Heart right ventricle (tissue), 16 donors: Measurements from ENCODE around the gene ZCCHC2. TPM values are rescaled to one million over a fixed set of nuclear protein-coding genes. Genes with fewer than 3 reads are reported as not detected.

ENCODE experiments used
- ATAC-seq, 8 donors: fragments of 200-7000 bp; cut with Tn5 transposase; one replicate each; pipeline ENCODE4 v1.9.1; 2020; ENCODE audit warnings: mild to moderate bottlenecking in 8 of 8, moderate library complexity in 8 of 8, moderate number of reproducible peaks in 1 of 8
- DNase-seq, 2 donors: peaks; one replicate each; pipeline ENCODE4 v3.0.0-alpha.2; 2020
- H3K27ac ChIP-seq, 10 donors: fragments of 200-600 bp; sonication (generic) in 2 of 10; one replicate each; pipeline versions ENCODE4 v1.5.0 to v1.8.0; 2020 to 2022; ENCODE audit warnings: mild to moderate bottlenecking in 3 of 10
- H3K27me3 ChIP-seq, 7 donors: fragments of 200-600 bp; one replicate each; pipeline ENCODE4 v1.8.0; 2021 to 2022; ENCODE audit warnings: mild to moderate bottlenecking in 2 of 7
- H3K36me3 ChIP-seq, 9 donors: fragments of 200-600 bp; sonication (generic) in 1 of 9; one replicate each; pipeline versions ENCODE4 v1.5.0 to v1.8.0; 2020 to 2022; ENCODE audit warnings: mild to moderate bottlenecking in 2 of 9
- H3K4me1 ChIP-seq, 9 donors: fragments of 200-600 bp; sonication (generic) in 1 of 9; one replicate each; pipeline versions ENCODE4 v1.5.0 to v1.8.0; 2020 to 2022; ENCODE audit warnings: mild to moderate bottlenecking in 4 of 9
- H3K4me3 ChIP-seq, 10 donors: fragments of 200-600 bp; sonication (generic) in 2 of 10; one replicate each; pipeline versions ENCODE4 v1.5.0 to v1.8.0; 2020 to 2022; ENCODE audit warnings: mild to moderate bottlenecking in 7 of 10, moderate library complexity in 2 of 10
- H3K9me3 ChIP-seq, 11 donors: fragments of 200-600 bp in 10 of 11; sonication (generic) in 2 of 11; one replicate each; pipeline versions ENCODE4 v1.5.0 to v1.8.0; 2013 to 2022; ENCODE audit warnings: mild to moderate bottlenecking in 2 of 11, control low read depth in 1 of 11, moderate library complexity in 1 of 11
- CTCF ChIP-seq, 9 donors: fragments of 200-600 bp; sonication (generic) in 2 of 9; IDR thresholded peaks; one replicate each; pipeline versions ENCODE4 v1.5.0 to v1.8.0; 2021 to 2022; ENCODE audit warnings: antibody characterized with exemption in 9 of 9, mild to moderate bottlenecking in 5 of 9, moderate library complexity in 1 of 9
- WGBS, 2 donors: extraction: QIAGEN DNeasy Blood & Tissue Kit; methylation state at CpG; one replicate each; pipeline ENCODE4 v1.1.7; 2013; ENCODE audit warnings: inconsistent platforms in 1 of 2; 5-methylcytosine and 5-hydroxymethylcytosine counted together
- intact Hi-C, 10 donors: fragments of 100-400 bp; cut with DNase I; formaldehyde crosslinking; loops; one replicate each; pipeline versions ENCODE4 v1.11.1 to v1.14.2; 2022
- polyA plus RNA-seq, 2 donors: library from polyadenylated mRNA; stranded (reverse); fragments of 200-250 nt; gene quantifications; one replicate each; pipeline ENCODE4 v1.2.3, GENCODE V29; 2013
- total RNA-seq, 10 donors: library from RNA; stranded (reverse); fragmentation: NEBNext Ultra II Directional in 3 of 10; extraction: Animal tissue kit (Norgen Biotek cat#: 25700) in 3 of 10; gene quantifications; one replicate each; pipeline versions ENCODE4 v1.2.1 to v1.2.4, GENCODE V29; 2021 to 2023
- donor health status: Arrhythmogenic right ventricular cardiomyopathy.
- donor health status: ischemic (EF 13 %, LVEDD 7.1; RV severe dilation, severe dysfunction).
- donor health status: healthy with polysubstance abuse.
- donor health status: DM: no; HTN: yes; CAD: no.
- donor health status: DM: no; HTN: no; CAD: no.
- donor health status: ischemic (EF 25% LVEDD 6.9; RV normal size, moderate dysfunction).
- donor health status: ischemic (EF 25% LVEDD 5.7; RV mildly dilated, moderate dysfunction).
- donor health status: healthy.
- donor health status: DM: yes; HTN: yes; CAD: no.
- donor health status: Ischemic cardiomyopathy.
- donor health status: ischemic (EF 35%, LVEDD 5.7; RV mildly dilated, moderate dysfunction).
- donor health status: nonischemic (EF 11% LVEDD 7.7; RV severe dilation, severe dysfunction).
- donor health status: DM: yes; HTN: yes; CAD: no.
- donor health status: PGD.
- donor health status: ischemic (EF 29% LVEDD 5.4; RV normal size, mild dysfunction).
- donor health status: nonischemic (EF 23%, LVEDD 6.1; RV moderate dilation, normal function).

Gene ZCCHC2
- total and polyA plus RNA-seq, 12 donors, result 7.0 to 45.3 (median 19.1) TPM

DNA sequence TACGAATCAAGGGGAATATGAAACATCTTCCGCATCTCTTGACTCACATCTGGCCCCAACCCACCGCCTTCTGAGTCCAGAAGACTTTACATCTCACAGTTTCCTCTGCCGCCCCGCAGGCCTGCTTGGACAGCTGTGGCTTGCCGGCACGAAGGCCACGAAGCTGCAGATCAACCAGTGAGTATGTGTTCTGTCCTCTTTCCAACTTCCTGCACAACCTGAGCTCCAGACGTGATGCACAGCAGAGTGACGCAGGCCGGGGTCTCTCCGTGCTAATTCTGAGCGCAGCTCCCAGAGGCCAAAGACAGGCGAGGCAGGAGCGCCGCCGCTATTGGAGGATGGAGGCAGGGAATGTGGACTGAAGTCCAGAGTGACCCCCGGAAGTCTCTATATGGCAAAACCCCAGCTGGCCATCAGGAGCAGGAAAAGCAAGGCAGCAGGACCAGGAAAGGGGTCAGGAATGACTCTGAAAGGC lies 93.5 kb downstream of the ZCCHC2 start:
- WGBS, 2 donors, result 65 to 68% methylated on average over 18 of the region's 18 CpGs
- no peaks in the 10 kb centered on the region for H3K36me3 ChIP-seq
- H3K9me3 ChIP-seq, result no peaks in the 10 kb centered on the region
- peak overlapping the region in 4 of 10 donors; percentile 37 to 67 (median 56) for H3K27ac ChIP-seq
- H3K4me3 ChIP-seq, result peak overlapping the region in 1 of 10 donors; percentile 2
- ATAC-seq, result peak in 7 of 8 donors; percentile 25 to 71 (median 52)
- TF ChIP-seq CTCF (IDR thresholded peaks at IDR 0.05), result no peak
- peaks cover 3 to 30% (median 13%) of the 10 kb centered on the region in 9 donors for H3K4me1 ChIP-seq
- peaks cover 0 to 11% (median 0%) of the 10 kb centered on the region in 7 donors for H3K27me3 ChIP-seq
- intact Hi-C loops, result loop anchor here in 2 of 10 donors (10.0 kb wide), 1 partner anchor 98 kb away; the partner anchor contains the start of gene PHLPP1 (in 2 of the 2)
- DNase-seq, result peak in 1 of 2 donors; percentile 52

DNA sequence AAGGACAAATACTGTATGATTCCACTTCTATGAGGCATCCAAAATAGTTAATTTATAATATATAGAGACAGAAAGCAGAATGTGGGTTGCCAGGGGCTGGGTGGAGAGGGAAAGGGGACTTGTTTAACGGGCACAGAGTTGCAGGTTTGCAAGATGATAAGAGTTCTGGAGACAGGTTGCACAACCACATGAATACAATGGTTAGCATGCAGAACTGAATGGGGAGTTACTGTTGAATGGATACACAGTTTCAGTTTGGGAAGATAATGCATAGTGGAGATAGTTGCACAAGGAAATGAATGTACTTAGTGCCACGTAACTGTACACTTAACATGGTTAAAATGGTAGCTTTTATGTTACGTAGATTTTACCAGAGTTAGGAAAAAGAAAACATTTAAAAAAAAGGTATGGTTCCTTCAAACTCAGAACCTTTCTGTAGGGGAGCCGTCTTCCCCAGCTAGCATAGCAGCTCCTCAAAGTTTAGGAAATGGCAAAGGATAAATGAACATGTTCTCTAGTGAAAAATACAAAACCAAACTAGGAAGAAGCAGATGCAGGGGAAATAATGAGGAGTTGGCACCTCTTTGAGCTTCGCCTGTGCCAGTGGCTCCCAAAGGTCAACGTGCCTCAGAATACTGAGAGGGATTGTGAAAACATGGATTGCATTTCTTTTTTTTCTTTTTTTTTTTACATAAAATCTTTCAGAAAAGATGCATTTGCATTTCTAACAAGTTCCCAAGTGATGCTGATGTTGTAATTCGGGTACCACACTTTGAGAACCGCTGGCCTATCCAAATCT lies 95.2 kb downstream of the ZCCHC2 start:
- Histone ChIP-seq H3K9me3 (no peaks in the 10 kb centered on the region), H3K27ac (no peak overlapping the region), H3K4me1 (peaks cover 0 to 28% (median 4%) of the 10 kb centered on the region in 9 donors), H3K4me3 (no peak overlapping the region), H3K36me3 (no peaks in the 10 kb centered on the region), H3K27me3 (peaks cover 0 to 6% (median 0%) of the 10 kb centered on the region in 7 donors)
- 89 to 90% methylated on average over 8 of the region's 8 CpGs for WGBS, 2 donors
- TF ChIP-seq CTCF (IDR thresholded peaks at IDR 0.05), result no peak
- intact Hi-C loops, result loop anchor here in 2 of 10 donors (10.0 kb wide), 1 partner anchor 97 kb away; the partner anchor contains the start of gene PHLPP1 (in 2 of the 2)
- no peak for DNase-seq
- no peak for ATAC-seq

DNA sequence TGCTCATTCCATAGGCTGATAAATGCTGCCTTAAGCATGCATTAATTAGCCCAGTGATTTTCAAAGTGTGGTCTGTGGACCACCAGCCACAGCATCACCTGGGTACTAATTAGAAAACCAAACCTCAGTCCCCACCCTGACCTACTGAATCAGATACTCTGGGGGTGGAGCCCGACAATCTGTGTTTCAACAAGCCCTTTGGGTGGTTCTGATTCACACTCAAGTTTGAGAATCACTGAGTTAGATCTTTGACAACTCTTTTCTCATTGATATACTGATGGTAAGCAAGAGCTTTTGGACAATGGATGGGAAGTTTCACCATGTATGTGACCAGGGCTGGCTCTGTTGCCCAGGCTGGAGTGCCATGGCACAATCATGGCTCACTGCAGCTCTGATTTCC lies 95.9 kb downstream of the ZCCHC2 start:
- H3K36me3 ChIP-seq, result no peaks in the 10 kb centered on the region
- H3K4me3 ChIP-seq, result no peak overlapping the region
- ATAC-seq, result no peak
- peaks cover 0 to under 1% (median 0%) of the 10 kb centered on the region in 11 donors for H3K9me3 ChIP-seq
- H3K27ac ChIP-seq, result no peak overlapping the region
- 94 to 98% methylated on average over 1 of the region's 1 CpG for WGBS, 2 donors
- intact Hi-C loops, result loop anchor here in 2 of 10 donors (10.0 kb wide), 1 partner anchor 96 kb away; the partner anchor contains the start of gene PHLPP1 (in 2 of the 2)
- H3K27me3 ChIP-seq, result peaks cover 0 to 6% (median 0%) of the 10 kb centered on the region in 7 donors
- DNase-seq, result no peak
- TF ChIP-seq CTCF (IDR thresholded peaks at IDR 0.05), result no peak
- H3K4me1 ChIP-seq, result peaks cover 0 to 28% (median 4%) of the 10 kb centered on the region in 9 donors

- DNase-seq (peak; percentile 61 to 73), ATAC-seq (peak; percentile 71 to 92 (median 84))
- Histone ChIP-seq H3K4me1 (peaks cover 0 to 37% (median 18%) of the 10 kb centered on the region in 9 donors), H3K27me3 (peaks cover 0 to 3% (median 0%) of the 10 kb centered on the region in 7 donors), H3K9me3 (peaks cover 0 to 5% (median 0%) of the 10 kb centered on the region in 11 donors), H3K27ac (peak overlapping the region in 9 of 10 donors; percentile 40 to 84 (median 73)), H3K36me3 (no peaks in the 10 kb centered on the region), H3K4me3 (no peak overlapping the region)
- intact Hi-C loops, result loop anchor here in 1 of 10 donors (5.0 kb wide), 1 partner anchor 34 kb away; no protein-coding TSS in a partner anchor
- 49 to 51% methylated on average over 12 of the region's 12 CpGs for WGBS, 2 donors
- no peak for TF ChIP-seq CTCF (IDR thresholded peaks at IDR 0.05)
These were observed 98.7 kb downstream of the ZCCHC2 start for GRCh38 chr18:62621546-62621945.
